ENCODE data around the gene TOMM20L. TPM values are rescaled to one million over a fixed set of nuclear protein-coding genes. Genes with fewer than 3 reads are reported as not detected.

TOMM20L gene
- total RNA-seq (under 1 TPM in 1 of 2 donors, not detected in 1; 0.74 TPM), polyA plus RNA-seq (not detected)
- long read RNA-seq, donor 1, result 0 reads
- long read RNA-seq, donor 2, result 0 reads
- long read RNA-seq, donor 3, result 0 reads
- long read RNA-seq, donor 4, result 0 reads
- long read RNA-seq, donor 5, result 0 reads

DNA sequence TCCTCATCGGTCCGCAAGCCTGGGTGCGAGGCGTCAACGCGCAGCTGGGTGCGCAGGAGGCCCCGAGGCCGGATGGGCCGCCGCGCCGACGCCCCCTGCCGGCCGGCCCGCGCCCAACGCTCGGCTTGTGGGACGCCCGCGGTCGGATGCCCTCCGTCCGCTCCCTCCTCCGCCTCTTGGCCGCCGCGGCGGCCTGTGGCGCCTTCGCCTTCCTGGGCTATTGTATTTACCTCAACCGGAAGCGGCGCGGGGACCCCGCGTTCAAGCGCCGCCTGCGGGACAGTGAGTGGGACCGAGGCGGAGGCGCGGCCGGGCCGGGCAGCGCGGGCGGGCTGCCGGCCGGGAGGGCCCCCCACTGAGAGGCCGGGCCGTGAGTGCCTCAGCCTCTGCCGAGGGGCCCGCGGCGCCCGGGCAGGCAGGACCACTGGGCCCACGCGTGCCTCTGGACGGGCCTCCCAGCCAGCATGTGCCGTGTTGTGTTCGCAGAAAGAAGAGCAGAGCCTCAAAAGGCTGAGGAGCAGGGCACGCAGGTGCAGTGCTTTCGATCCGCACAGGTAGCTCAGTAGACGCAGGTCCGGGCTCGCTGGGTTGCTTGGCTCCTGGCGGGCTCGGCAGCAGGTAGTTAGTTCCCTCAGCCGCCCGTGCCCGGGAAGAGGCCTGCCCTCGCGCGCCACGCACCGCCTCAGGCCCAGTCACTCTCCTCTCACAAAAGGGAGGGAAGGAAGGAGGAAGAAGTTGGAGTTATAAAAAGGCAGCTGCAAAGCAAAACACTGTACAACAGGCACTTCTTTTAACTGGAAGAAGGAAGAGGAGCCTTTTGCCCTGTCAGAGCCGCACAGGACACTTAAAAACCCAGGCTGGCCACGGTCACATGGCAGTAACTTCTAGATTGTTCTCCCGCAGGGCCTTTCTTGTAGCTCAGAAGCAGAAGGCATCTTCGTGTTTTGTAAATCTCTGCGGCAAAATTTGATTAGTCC lies at the start of gene TOMM20L:
Gene TOMM20L, plus strand, starts transcription at position 119 of the 977 bp plus-strand sequence. Its CDS starts 28 bp downstream, at position 147.
- peak within 1 kb of the TSS; percentile 39 for H3K4me3 ChIP-seq
- WGBS, 2 donors, result 9% methylated on average over 68 to 86 of the region's 86 CpGs
- peak within 1 kb of the TSS; percentile 12 to 79 for H3K9ac ChIP-seq (ENCODE audit: insufficient read depth in 1 of 2, low read length in 2 of 2)
- no peaks in the 10 kb centered on the region for H3K36me3 ChIP-seq (ENCODE audit: control insufficient read depth in 4 of 4, insufficient read depth in 4 of 4, low read length in 4 of 4)
- H3K4me1 ChIP-seq (ENCODE audit: control insufficient read depth in 5 of 5, insufficient read depth in 5 of 5, low read length in 5 of 5), result peaks cover 0 to 8% (median 3%) of the 10 kb centered on the region in 5 donors
- H3K27me3 ChIP-seq (ENCODE audit: control insufficient read depth in 3 of 3, insufficient read depth in 3 of 3, low read length in 2 of 3), result no peaks in the 10 kb centered on the region
- H3K27ac ChIP-seq (ENCODE audit: low read depth in 1 of 2, low read length in 1 of 2), result peak within 1 kb of the TSS; percentile 66 to 76
- no peaks in the 10 kb centered on the region for H3K9me3 ChIP-seq (ENCODE audit: control insufficient read depth in 4 of 4, insufficient read depth in 3 of 4, low read length in 3 of 4)
- DNase-seq (peak; percentile 81 to 85 (median 83)), ATAC-seq (ENCODE audit: insufficient read depth, low FRiP score) (peak; percentile 93)
- TF ChIP-seq, protein P1, sequence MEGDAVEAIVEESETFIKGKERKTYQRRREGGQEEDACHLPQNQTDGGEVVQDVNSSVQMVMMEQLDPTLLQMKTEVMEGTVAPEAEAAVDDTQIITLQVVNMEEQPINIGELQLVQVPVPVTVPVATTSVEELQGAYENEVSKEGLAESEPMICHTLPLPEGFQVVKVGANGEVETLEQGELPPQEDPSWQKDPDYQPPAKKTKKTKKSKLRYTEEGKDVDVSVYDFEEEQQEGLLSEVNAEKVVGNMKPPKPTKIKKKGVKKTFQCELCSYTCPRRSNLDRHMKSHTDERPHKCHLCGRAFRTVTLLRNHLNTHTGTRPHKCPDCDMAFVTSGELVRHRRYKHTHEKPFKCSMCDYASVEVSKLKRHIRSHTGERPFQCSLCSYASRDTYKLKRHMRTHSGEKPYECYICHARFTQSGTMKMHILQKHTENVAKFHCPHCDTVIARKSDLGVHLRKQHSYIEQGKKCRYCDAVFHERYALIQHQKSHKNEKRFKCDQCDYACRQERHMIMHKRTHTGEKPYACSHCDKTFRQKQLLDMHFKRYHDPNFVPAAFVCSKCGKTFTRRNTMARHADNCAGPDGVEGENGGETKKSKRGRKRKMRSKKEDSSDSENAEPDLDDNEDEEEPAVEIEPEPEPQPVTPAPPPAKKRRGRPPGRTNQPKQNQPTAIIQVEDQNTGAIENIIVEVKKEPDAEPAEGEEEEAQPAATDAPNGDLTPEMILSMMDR (IDR thresholded peaks at IDR 0.05; ENCODE audit: control extremely low read depth, extremely low read depth), result peak; percentile 65

DNA sequence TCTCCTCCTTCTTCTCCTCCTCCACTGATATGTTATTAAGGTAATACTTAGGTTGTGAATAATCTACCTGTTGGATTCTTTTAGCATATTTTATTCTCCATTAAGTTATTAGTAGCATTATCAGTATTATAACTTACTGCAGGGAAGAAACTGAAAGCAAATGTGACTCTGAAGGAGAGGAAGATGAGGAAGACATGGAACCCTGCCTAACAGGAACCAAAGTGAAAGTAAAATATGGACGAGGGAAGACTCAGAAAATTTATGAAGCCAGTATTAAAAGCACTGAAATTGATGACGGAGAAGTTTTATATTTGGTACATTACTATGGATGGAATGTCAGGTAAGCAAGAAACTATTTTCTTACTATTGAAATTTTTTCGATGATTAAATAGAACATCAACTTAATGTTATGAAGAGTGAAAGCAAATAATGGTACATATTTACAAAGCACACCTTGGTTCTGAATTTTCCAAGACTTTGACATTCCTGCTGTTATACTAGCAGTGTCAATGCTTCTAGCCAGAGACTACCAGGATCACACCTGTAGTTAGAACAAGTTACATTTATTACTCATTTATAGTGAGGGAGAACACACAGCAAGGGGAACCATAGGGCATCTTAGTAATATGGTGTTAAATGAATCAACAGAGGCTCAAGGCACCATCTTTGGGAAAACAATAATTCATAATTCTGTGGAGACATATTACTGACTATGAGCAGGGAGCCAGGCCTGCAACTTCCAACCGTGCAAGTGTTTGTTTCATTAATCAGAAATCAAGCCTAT lies 42.0 kb upstream of the TOMM20L start:
- ATAC-seq (ENCODE audit: insufficient read depth, low FRiP score), result no peak

DNA sequence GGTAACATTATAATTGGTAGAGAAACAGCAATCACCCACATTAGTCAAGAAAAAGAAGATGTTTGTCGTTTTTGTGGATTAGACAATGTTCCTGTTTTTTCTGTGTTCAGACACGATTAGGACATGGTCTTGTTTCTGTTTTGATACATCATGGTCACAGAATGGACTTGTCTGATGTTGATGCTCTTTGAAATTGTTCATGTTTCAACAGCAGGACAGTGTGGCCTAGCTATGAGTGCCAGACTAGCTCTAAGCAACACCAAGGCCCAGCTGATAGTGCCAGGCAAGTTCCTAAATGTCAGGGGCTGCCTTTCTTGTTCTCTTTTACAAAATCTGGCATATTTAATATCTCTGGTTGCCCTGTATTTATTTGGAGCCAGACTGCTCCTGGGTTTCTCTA lies 40.9 kb upstream of the TOMM20L start:
- Histone ChIP-seq H3K27me3 (ENCODE audit: control insufficient read depth in 3 of 3, insufficient read depth in 3 of 3, low read length in 2 of 3) (no peaks in the 10 kb centered on the region), H3K36me3 (ENCODE audit: control insufficient read depth in 4 of 4, insufficient read depth in 4 of 4, low read length in 4 of 4) (peaks cover 12 to 38% (median 24%) of the 10 kb centered on the region in 4 donors), H3K27ac (ENCODE audit: low read depth in 1 of 2, low read length in 1 of 2) (no peak overlapping the region), H3K9me3 (ENCODE audit: control insufficient read depth in 4 of 4, insufficient read depth in 3 of 4, low read length in 3 of 4) (no peaks in the 10 kb centered on the region), H3K4me3 (no peak overlapping the region), H3K9ac (ENCODE audit: insufficient read depth in 1 of 2, low read length in 2 of 2) (no peak overlapping the region), H3K4me1 (ENCODE audit: control insufficient read depth in 5 of 5, insufficient read depth in 5 of 5, low read length in 5 of 5) (peaks cover 0 to 4% (median 0%) of the 10 kb centered on the region in 5 donors)
- ATAC-seq (ENCODE audit: insufficient read depth, low FRiP score) (no peak), DNase-seq (no peak)
- TF ChIP-seq, protein P1 (IDR thresholded peaks at IDR 0.05; ENCODE audit: control extremely low read depth, extremely low read depth), result no peak
- WGBS, 2 donors, result 35 to 73% methylated on average over 2 of the region's 2 CpGs

More for the DNA sequence above, 42.0 kb upstream of the TOMM20L start:
- Histone ChIP-seq H3K4me3 (no peak overlapping the region), H3K4me1 (ENCODE audit: control insufficient read depth in 5 of 5, insufficient read depth in 5 of 5, low read length in 5 of 5) (peaks cover 0 to 4% (median 0%) of the 10 kb centered on the region in 5 donors), H3K27me3 (ENCODE audit: control insufficient read depth in 3 of 3, insufficient read depth in 3 of 3, low read length in 2 of 3) (no peaks in the 10 kb centered on the region), H3K36me3 (ENCODE audit: control insufficient read depth in 4 of 4, insufficient read depth in 4 of 4, low read length in 4 of 4) (peaks cover 9 to 33% (median 26%) of the 10 kb centered on the region in 4 donors), H3K27ac (ENCODE audit: low read depth in 1 of 2, low read length in 1 of 2) (no peak overlapping the region), H3K9ac (ENCODE audit: insufficient read depth in 1 of 2, low read length in 2 of 2) (no peak overlapping the region), H3K9me3 (ENCODE audit: control insufficient read depth in 4 of 4, insufficient read depth in 3 of 4, low read length in 3 of 4) (no peaks in the 10 kb centered on the region)
- 51 to 53% methylated on average over 4 of the region's 4 CpGs for WGBS, 2 donors
- DNase-seq, result peak in 1 of 3 donors; percentile 17
- TF ChIP-seq, protein P1 (IDR thresholded peaks at IDR 0.05; ENCODE audit: control extremely low read depth, extremely low read depth), result no peak

All from lung (tissue), 16 donors.